ENCODE results near the gene EML6. TPM values are rescaled to one million over a fixed set of nuclear protein-coding genes. Genes with fewer than 3 reads are reported as not detected.

EML6 gene
- total and polyA plus RNA-seq, 2 of the 13 experiments (the other 11 are each of a cell fraction or from before 2014, with no cell fraction given): 17.2 to 32.4 TPM

- TF ChIP-seq GLI4 (CRISPR knock-in tag; IDR thresholded peaks at IDR 0.05; ENCODE audit: borderline replicate concordance): no peak
- TF ChIP-seq TMF1 (CRISPR knock-in tag; IDR thresholded peaks at IDR 0.05; ENCODE audit: low read depth): no peak
- TF ChIP-seq KDM2A (CRISPR knock-in tag; IDR thresholded peaks at IDR 0.05; ENCODE audit: borderline replicate concordance, low read depth): no peak
Observed at GRCh38 chr2:54950811-54951210, 227.3 kb downstream of the EML6 start (continued).

- Histone ChIP-seq H3K4me3 (replicated peaks in 1 of 3; ENCODE audit: insufficient read depth in 1 of 3, low read depth in 2 of 3, low read length in 3 of 3) (no peak overlapping the region), H3K4me1 (ENCODE audit: insufficient read depth, low read length) (peaks cover 15% of the 10 kb centered on the region), H3K9me3 (ENCODE audit: low read length) (no peaks in the 10 kb centered on the region), H3K27ac (ENCODE audit: extremely low read length, insufficient read depth, low read length) (no peak overlapping the region), H3K36me3 (replicated peaks in 1 of 2; ENCODE audit: control insufficient read depth in 1 of 2, insufficient read depth in 2 of 2, low read length in 2 of 2) (0 out of 5 replicates have a peak, but pooled peaks cover 0 to 1% of the 10 kb centered on the region in 2 experiments), H3K27me3 (ENCODE audit: control insufficient read depth in 1 of 2, insufficient read depth in 2 of 2, low read length in 2 of 2) (no peaks in the 10 kb centered on the region), H2AFZ (ENCODE audit: low read length) (no peak overlapping the region), H3K4me2 (ENCODE audit: low read depth, low read length) (no peak overlapping the region), H4K20me1 (ENCODE audit: insufficient read depth, low read length) (no peaks in the 10 kb centered on the region), H3K79me2 (ENCODE audit: insufficient read depth, low read length) (no peaks in the 10 kb centered on the region), H3K9ac (ENCODE audit: insufficient read depth, low read depth, low read length) (no peak overlapping the region)
- DNase-seq (ENCODE audit: low spot score) (no peak), ATAC-seq (no peak), FAIRE-seq (no peak)
- POLR2A ChIA-PET: no interaction called here
- CTCF ChIA-PET (ENCODE audit: low intra/inter-chr PET ratio, low total read pairs): no interaction called here
- WGBS (ENCODE audit: low lambda C conversion rate): 71% methylated on average over 5 of the region's 5 CpGs
- intact Hi-C loops (cut with micrococcal nuclease; ENCODE audit: unreplicated experiment) (no loop called here), in situ Hi-C loops (cut with HindIII; ENCODE audit: extremely low pct_ligation_motif_present, low pct_unique_long_range_greater_than_20kb) (no loop called here)
- no peak for TF ChIP-seq RFXANK (CRISPR knock-in tag; IDR thresholded peaks at IDR 0.05)
- TF ChIP-seq HCFC1 (IDR thresholded peaks at IDR 0.05; ENCODE audit: low read depth, low read length): no peak
- no peak for TF ChIP-seq EHMT2 (IDR thresholded peaks at IDR 0.05; ENCODE audit: borderline replicate concordance, low read depth, low read length)
- no peak for TF ChIP-seq PRDM10 (CRISPR knock-in tag; IDR thresholded peaks at IDR 0.05; ENCODE audit: low read depth)
- no peak for TF ChIP-seq TOE1 (CRISPR knock-in tag; IDR thresholded peaks at IDR 0.05)
- no peak for TF ChIP-seq ZNF12 (CRISPR knock-in tag; IDR thresholded peaks at IDR 0.05)
- TF ChIP-seq ZNF432 (CRISPR knock-in tag; IDR thresholded peaks at IDR 0.05; ENCODE audit: borderline replicate concordance): no peak
- no peak for TF ChIP-seq NCOR1 (IDR thresholded peaks at IDR 0.05; ENCODE audit: borderline replicate concordance, low read length)
- no peak for TF ChIP-seq ZNF343 (CRISPR knock-in tag; IDR thresholded peaks at IDR 0.05)
- no peak for TF ChIP-seq HMG20B (CRISPR knock-in tag; conservative IDR thresholded peaks at IDR 0.05)
- no peak for TF ChIP-seq ZNF503 (CRISPR knock-in tag; IDR thresholded peaks at IDR 0.05)
- TF ChIP-seq KAT2B (IDR thresholded peaks at IDR 0.05; ENCODE audit: borderline replicate concordance, low read depth, low read length): no peak
- TF ChIP-seq NRL (CRISPR knock-in tag; IDR thresholded peaks at IDR 0.05; ENCODE audit: borderline replicate concordance): no peak
- no TSS peak for BruUV-seq (replicated peaks)
Observed at GRCh38 chr2:54952425-54952824, 229.0 kb downstream of the EML6 start.
